Stomach (tissue), 9 donors: ENCODE data around the gene IQGAP2. TPM values are rescaled to one million over a fixed set of nuclear protein-coding genes. Genes with fewer than 3 reads are reported as not detected.

ENCODE experiments used
- DNase-seq, 2 donors: peaks; one replicate each; pipeline versions ENCODE4 v3.0.0 to v3.0.0-alpha.2; 2013 to 2019
- H3K27ac ChIP-seq, 5 donors: fragments of 200-600 bp in 4 of 5; sonication (generic) in 4 of 5; one replicate each; pipeline ENCODE4 v1.5.1; 2013 to 2019; ENCODE audit warnings: mild to moderate bottlenecking in 1 of 5, moderate library complexity in 1 of 5
- H3K27me3 ChIP-seq, 3 donors: fragments of 200-600 bp; sonication (generic); one replicate each; pipeline ENCODE4 v1.5.1; 2017 to 2019; ENCODE audit warnings: mixed run types in 1 of 3
- H3K36me3 ChIP-seq, 4 donors: fragments of 200-600 bp; sonication (generic); 1 replicate in 3 of 4; 2 replicates in 1 of 4; pipeline ENCODE4 v1.5.1; 2016 to 2019
- H3K4me1 ChIP-seq, 4 donors: fragments of 200-600 bp; sonication (generic); one replicate each; pipeline ENCODE4 v1.5.1; 2016 to 2019
- H3K4me3 ChIP-seq, 4 donors: fragments of 200-600 bp; sonication (generic) in 3 of 4; one replicate each; pipeline ENCODE4 v1.5.1; 2016 to 2019; ENCODE audit warnings: mild to moderate bottlenecking in 1 of 4
- H3K9me3 ChIP-seq, 4 donors: fragments of 200-600 bp; sonication (generic); one replicate each; pipeline ENCODE4 v1.5.1; 2016 to 2019
- EP300 ChIP-seq: sonication (generic); formaldehyde crosslinking; IDR thresholded peaks from one replicate; pipeline ENCODE4 v1.6.1; 2017; ENCODE audit warnings: antibody characterized with exemption
- POLR2A ChIP-seq, 4 donors: fragments of 450-650 bp; IDR thresholded peaks; one replicate each; pipeline ENCODE4 v1.6.1; 2016; ENCODE audit warnings: antibody characterized with exemption in 4 of 4, control low read depth in 2 of 4, mild to moderate bottlenecking in 1 of 4, moderate library complexity in 1 of 4
- POLR2AphosphoS5 ChIP-seq, 3 donors: sonication (generic); formaldehyde crosslinking; IDR thresholded peaks; one replicate each; pipeline ENCODE4 v1.6.1; 2016; ENCODE audit warnings: antibody characterized with exemption in 3 of 3
- whole genome bisulfite sequencing, 5 donors: extraction: QIAGEN DNeasy Blood & Tissue Kit in 3 of 5; methylation state at CpG; one replicate each; pipeline versions ENCODE4 v1.1.5 to v1.1.7; 2013 to 2018; 5-methylcytosine and 5-hydroxymethylcytosine counted together
- intact Hi-C: fragments of 100-400 bp; cut with DNase I; formaldehyde crosslinking; loops from one replicate; pipeline ENCODE4 v1.15.1; 2023; ENCODE audit warnings: low total_unique reads
- polyA plus RNA-seq, 3 donors: library from polyadenylated mRNA; stranded (reverse); fragments of 200-250 nt; gene quantifications; one replicate each; pipeline ENCODE4 v1.2.3, GENCODE V29; 2013
- total RNA-seq, 5 donors: library from RNA; depleted of rRNA; stranded (reverse); fragments of >200 nt; gene quantifications; one replicate each; pipeline versions ENCODE4 v1.1.0 to v1.2.3, GENCODE V29; 2014 to 2016
- TF ChIP-seq, protein P1 (sequence below), 7 experiments: fragments of 450-650 bp in 4 of 7; fragments of 200-600 bp in 3 of 7; sonication (generic) in 3 of 7; IDR thresholded peaks; one replicate each; pipeline ENCODE4 v1.5.1; 2016 to 2019; ENCODE audit warnings: antibody characterized with exemption in 7 of 7, control low read depth in 2 of 7, mild to moderate bottlenecking in 1 of 7
- donor health status: healthy with polysubstance abuse.
- donor health status: Bipolar disorder and iron deficiency.
- donor health status: healthy.

Gene IQGAP2
- total and polyA plus RNA-seq, 8 donors: 11.5 to 122 (median 42.1) TPM

DNA sequence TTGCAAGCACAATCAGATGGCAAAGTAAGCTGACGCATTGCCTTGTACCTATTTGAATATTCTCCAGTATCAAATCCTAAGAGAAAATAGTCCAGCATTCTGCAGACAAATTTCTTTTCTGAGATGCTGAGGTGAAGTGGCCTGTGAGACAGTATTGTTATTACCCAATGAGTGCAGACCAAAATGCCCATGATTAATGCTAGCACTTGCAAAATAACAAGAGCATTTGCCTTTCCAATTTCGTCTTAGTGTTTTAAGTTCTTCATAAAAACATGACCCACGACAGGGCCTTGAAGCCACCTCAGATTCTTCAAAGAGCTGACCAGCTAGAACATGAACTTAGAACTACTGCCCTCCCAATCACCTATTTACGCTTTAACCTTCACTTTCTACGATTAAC, 2.6 kb upstream of the IQGAP2 start:
- DNase-seq: no peak
- Histone ChIP-seq H3K4me1 (peaks cover 0 to 36% (median 22%) of the 10 kb centered on the region in 4 donors), H3K27me3 (peaks cover 0 to 12% (median 0%) of the 10 kb centered on the region in 3 donors), H3K9me3 (no peaks in the 10 kb centered on the region), H3K4me3 (no peak overlapping the region), H3K27ac (no peak overlapping the region), H3K36me3 (no peaks in the 10 kb centered on the region)
- TF ChIP-seq POLR2AphosphoS5 (IDR thresholded peaks at IDR 0.05) (no peak), POLR2A (IDR thresholded peaks at IDR 0.05) (no peak), EP300 (no peak)
- TF ChIP-seq, protein P1, sequence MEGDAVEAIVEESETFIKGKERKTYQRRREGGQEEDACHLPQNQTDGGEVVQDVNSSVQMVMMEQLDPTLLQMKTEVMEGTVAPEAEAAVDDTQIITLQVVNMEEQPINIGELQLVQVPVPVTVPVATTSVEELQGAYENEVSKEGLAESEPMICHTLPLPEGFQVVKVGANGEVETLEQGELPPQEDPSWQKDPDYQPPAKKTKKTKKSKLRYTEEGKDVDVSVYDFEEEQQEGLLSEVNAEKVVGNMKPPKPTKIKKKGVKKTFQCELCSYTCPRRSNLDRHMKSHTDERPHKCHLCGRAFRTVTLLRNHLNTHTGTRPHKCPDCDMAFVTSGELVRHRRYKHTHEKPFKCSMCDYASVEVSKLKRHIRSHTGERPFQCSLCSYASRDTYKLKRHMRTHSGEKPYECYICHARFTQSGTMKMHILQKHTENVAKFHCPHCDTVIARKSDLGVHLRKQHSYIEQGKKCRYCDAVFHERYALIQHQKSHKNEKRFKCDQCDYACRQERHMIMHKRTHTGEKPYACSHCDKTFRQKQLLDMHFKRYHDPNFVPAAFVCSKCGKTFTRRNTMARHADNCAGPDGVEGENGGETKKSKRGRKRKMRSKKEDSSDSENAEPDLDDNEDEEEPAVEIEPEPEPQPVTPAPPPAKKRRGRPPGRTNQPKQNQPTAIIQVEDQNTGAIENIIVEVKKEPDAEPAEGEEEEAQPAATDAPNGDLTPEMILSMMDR (IDR thresholded peaks at IDR 0.05): no peak
- 60 to 84% (median 72%) methylated on average over 5 of the region's 5 CpGs for WGBS, 5 donors
- intact Hi-C loops: no loop called here

DNA sequence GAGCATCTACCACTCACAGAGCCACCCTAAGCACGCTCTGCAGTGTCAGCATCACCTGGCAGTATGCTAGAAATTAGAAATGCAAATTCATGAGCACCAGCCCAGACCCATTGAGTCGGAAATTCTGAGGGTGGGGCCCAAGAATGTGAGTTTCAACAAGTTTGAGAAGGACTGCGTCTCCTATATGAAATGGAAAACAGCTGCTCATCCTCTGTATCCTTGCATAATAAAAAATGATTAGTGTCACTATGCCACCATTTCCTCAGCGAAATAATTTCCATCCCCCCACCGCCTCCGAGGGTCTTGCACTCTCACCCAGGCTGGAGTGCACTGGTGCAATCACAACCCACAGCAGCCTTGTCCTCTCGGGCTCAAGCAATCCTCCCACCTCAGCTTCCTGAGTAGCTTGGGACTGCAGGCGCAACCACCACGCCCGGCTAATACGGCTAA, 1.3 kb upstream of the IQGAP2 start:
- peak in 1 of 2 donors; percentile 26 for DNase-seq
- no peaks in the 10 kb centered on the region for H3K9me3 ChIP-seq
- H3K36me3 ChIP-seq: no peaks in the 10 kb centered on the region
- intact Hi-C loops: no loop called here
- H3K27ac ChIP-seq: peak overlapping the region; percentile 88 to 95 (median 89)
- peak overlapping the region; percentile 68 to 88 (median 74) for H3K4me3 ChIP-seq
- peaks cover 0 to 47% (median 29%) of the 10 kb centered on the region in 4 donors for H3K4me1 ChIP-seq
- peaks cover 0 to 12% (median 0%) of the 10 kb centered on the region in 3 donors for H3K27me3 ChIP-seq
- 23 to 34% (median 28%) methylated on average over 11 of the region's 11 CpGs for WGBS, 5 donors
- no peak for TF ChIP-seq POLR2AphosphoS5 (IDR thresholded peaks at IDR 0.05)
- TF ChIP-seq EP300: no peak
- TF ChIP-seq, protein P1 (IDR thresholded peaks at IDR 0.05): no peak
- TF ChIP-seq POLR2A (IDR thresholded peaks at IDR 0.05): no peak

DNA sequence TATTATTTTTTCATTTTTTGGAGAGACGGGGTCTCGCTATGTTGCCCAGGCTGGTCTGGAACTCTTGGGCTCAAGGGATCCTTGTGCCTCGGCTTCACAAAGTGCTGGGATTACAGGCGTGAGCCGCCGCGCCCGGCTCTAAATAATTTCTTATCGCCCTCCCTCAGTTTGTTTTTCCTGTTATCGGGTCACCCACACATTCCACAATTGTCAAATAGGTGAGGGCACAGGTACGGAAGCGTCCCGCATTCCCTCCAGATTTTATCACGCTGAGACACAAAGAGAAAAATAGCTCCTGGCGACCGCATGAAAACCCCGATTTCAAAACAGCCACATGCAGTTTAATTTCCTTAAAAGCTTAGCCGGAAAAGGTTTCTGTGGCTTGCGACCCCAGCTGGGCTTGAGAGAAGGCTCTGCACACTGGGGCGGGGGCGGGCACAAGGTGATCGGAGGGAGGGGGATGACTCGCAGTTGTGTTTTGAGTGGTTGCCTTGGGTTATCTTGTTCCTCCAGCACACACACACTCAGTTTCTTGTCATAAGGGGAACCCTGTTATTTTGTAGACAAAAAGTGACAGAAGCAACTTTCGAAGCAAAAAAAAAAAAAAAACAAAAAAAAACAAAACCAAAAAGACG, 717 bp upstream of the IQGAP2 start:
- Histone ChIP-seq H3K27me3 (peaks cover 0 to 12% (median 0%) of the 10 kb centered on the region in 3 donors), H3K4me3 (peak overlapping the region; percentile 68 to 88 (median 74)), H3K4me1 (peaks cover 0 to 47% (median 35%) of the 10 kb centered on the region in 4 donors), H3K27ac (peak overlapping the region; percentile 88 to 95 (median 89)), H3K36me3 (no peaks in the 10 kb centered on the region), H3K9me3 (no peaks in the 10 kb centered on the region)
- TF ChIP-seq EP300: no peak
- TF ChIP-seq POLR2AphosphoS5 (IDR thresholded peaks at IDR 0.05): peak in 2 of 3 donors; percentile 36 to 53
- 0 to 2% (median 2%) methylated on average over 25 of the region's 25 CpGs for WGBS, 5 donors
- DNase-seq: peak; percentile 64 to 88
- intact Hi-C loops: no loop called here

DNA sequence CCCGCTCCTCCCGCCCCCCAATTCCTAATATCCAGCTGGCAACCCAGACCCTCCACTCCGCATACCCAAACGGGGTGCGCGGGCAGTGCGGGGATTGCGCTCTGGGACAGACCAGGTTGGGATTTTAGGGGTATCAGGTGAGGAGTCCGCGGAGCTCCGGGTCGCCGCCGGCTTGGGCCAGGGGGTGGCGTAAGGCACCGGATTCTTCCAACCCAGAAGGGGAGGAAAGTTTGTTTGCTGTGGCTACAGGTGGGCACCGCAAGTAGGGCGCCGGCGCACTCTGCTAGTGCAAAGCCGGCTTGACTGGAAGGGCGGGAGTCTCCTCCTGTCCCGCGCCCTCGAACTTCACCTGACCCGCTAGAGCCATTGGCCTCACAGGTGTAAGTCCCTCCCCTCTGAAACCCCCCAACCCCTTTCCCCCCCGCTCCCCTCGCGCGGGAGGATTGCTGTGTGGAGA, 709 bp downstream of the IQGAP2 start:
- peak overlapping the region; percentile 88 to 95 (median 89) for H3K27ac ChIP-seq
- TF ChIP-seq, protein P1 (IDR thresholded peaks at IDR 0.05): peak in 2 of 7 experiments; percentile 55 to 57
- no peak for TF ChIP-seq POLR2AphosphoS5 (IDR thresholded peaks at IDR 0.05)
- no peak for TF ChIP-seq EP300
- peak overlapping the region; percentile 68 to 88 (median 74) for H3K4me3 ChIP-seq
- H3K4me1 ChIP-seq: peaks cover 0 to 58% (median 37%) of the 10 kb centered on the region in 4 donors
- H3K36me3 ChIP-seq: no peaks in the 10 kb centered on the region
- no peaks in the 10 kb centered on the region for H3K9me3 ChIP-seq
- intact Hi-C loops: no loop called here
- 0 to 1% (median 0%) methylated on average over 10 to 30 of the region's 30 CpGs; no CpG with 5 or more reads in 1 of the 5 donors for WGBS, 5 donors
- DNase-seq: peak; percentile 79 to 90
- peaks cover 0 to 12% (median 0%) of the 10 kb centered on the region in 3 donors for H3K27me3 ChIP-seq
